ENCODE data around the gene MARCHF10. TPM values are rescaled to one million over a fixed set of nuclear protein-coding genes. Genes with fewer than 3 reads are reported as not detected.

MARCHF10 gene
- total and polyA plus RNA-seq, 2 of the 13 experiments (the other 11 are each of a cell fraction or from before 2014, with no cell fraction given), result not detected

DNA sequence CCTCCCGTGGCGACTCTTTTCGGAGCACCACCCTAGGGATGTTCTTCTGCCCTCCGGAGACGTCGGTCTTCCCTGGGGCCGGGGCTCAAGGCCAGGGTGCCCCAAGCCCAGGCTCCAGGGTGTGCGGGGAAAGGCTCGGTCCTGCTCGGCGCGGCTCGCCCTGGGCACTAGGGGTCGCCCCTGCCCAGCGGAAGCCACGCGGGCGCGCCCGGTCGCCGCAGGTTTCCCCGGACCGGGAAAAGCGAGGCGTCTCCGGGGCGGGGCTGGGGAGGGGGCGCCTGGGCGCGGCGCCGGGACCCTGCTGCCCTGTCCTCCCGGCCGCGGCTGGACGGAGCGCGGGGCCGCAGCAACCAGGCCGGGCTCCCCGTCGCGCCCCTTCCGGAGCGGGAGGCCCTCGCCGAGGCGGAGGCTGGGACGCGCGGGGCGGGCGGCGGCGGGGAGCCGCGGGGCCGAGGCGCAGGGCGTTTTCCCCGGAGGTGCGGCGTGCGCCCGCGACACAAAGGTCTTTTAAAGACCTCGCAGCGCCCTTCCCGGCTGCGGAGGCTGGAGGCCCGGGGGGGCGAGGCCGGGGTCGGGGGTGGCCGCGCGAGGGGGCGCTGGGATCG, 104.2 kb downstream of the MARCHF10 start (continued):
- TF ChIP-seq, protein P1, sequence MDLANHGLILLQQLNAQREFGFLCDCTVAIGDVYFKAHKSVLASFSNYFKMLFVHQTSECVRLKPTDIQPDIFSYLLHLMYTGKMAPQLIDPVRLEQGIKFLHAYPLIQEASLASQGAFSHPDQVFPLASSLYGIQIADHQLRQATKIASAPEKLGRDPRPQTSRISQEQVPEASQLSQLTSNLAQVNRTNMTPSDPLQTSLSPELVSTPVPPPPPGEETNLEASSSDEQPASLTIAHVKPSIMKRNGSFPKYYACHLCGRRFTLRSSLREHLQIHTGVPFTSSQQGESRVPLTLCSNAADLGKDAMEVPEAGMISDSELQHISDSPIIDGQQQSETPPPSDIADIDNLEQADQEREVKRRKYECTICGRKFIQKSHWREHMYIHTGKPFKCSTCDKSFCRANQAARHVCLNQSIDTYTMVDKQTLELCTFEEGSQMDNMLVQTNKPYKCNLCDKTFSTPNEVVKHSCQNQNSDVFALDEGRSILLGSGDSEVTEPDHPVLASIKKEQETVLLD (CRISPR knock-in tag; IDR thresholded peaks at IDR 0.05; ENCODE audit: low read depth), result no peak
- peak; percentile 62; the same call in 1 of the 2 replicates for TF ChIP-seq ETV5 (CRISPR knock-in tag; IDR thresholded peaks at IDR 0.05; ENCODE audit: borderline replicate concordance)
- TF ChIP-seq ZNF703 (CRISPR knock-in tag; IDR thresholded peaks at IDR 0.05; ENCODE audit: borderline replicate concordance), result no peak
- TF ChIP-seq, protein P2, sequence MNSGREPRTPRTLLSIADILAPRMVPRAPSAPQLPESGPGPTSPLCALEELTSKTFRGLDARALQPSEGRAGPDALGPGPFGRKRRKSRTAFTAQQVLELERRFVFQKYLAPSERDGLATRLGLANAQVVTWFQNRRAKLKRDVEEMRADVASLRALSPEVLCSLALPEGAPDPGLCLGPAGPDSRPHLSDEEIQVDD (CRISPR knock-in tag; IDR thresholded peaks at IDR 0.05; ENCODE audit: borderline replicate concordance), result no peak
- no peak for TF ChIP-seq DNMT3B (CRISPR knock-in tag; conservative IDR thresholded peaks at IDR 0.05)
- TF ChIP-seq, protein P3, sequence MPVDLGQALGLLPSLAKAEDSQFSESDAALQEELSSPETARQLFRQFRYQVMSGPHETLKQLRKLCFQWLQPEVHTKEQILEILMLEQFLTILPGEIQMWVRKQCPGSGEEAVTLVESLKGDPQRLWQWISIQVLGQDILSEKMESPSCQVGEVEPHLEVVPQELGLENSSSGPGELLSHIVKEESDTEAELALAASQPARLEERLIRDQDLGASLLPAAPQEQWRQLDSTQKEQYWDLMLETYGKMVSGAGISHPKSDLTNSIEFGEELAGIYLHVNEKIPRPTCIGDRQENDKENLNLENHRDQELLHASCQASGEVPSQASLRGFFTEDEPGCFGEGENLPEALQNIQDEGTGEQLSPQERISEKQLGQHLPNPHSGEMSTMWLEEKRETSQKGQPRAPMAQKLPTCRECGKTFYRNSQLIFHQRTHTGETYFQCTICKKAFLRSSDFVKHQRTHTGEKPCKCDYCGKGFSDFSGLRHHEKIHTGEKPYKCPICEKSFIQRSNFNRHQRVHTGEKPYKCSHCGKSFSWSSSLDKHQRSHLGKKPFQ (CRISPR knock-in tag; IDR thresholded peaks at IDR 0.05; ENCODE audit: insufficient replicate concordance), result no peak
- TF ChIP-seq NFE2L1 (CRISPR knock-in tag; IDR thresholded peaks at IDR 0.05; ENCODE audit: borderline replicate concordance), result no peak
- TF ChIP-seq CBX1 (IDR thresholded peaks at IDR 0.05; ENCODE audit: low read depth), result no peak
- no peak for TF ChIP-seq RBFOX2 (IDR thresholded peaks at IDR 0.05; ENCODE audit: low read depth, low read length)
- TF ChIP-seq KDM4B (CRISPR knock-in tag; IDR thresholded peaks at IDR 0.05), result 0 out of 2 replicates have a peak, but pooled peaks have one; percentile 6
- TF ChIP-seq ZNF713 (CRISPR knock-in tag; IDR thresholded peaks at IDR 0.05), result no peak
- TF ChIP-seq MEIS2 (CRISPR knock-in tag; IDR thresholded peaks at IDR 0.05), result 0 out of 2 replicates have a peak, but pooled peaks have one; percentile 26
- peak; percentile 57; the same call in 1 of the 2 replicates for TF ChIP-seq HOXA3 (CRISPR knock-in tag; IDR thresholded peaks at IDR 0.05)
- no peak for TF ChIP-seq ZNF577 (CRISPR knock-in tag; IDR thresholded peaks at IDR 0.05; ENCODE audit: borderline replicate concordance, low read depth)
- no peak for TF ChIP-seq ZNF616 (CRISPR knock-in tag; IDR thresholded peaks at IDR 0.05; ENCODE audit: low read depth)
- no peak for TF ChIP-seq PHF5A (CRISPR knock-in tag; IDR thresholded peaks at IDR 0.05; ENCODE audit: low read depth, unreplicated experiment)
- TF ChIP-seq, protein P4, sequence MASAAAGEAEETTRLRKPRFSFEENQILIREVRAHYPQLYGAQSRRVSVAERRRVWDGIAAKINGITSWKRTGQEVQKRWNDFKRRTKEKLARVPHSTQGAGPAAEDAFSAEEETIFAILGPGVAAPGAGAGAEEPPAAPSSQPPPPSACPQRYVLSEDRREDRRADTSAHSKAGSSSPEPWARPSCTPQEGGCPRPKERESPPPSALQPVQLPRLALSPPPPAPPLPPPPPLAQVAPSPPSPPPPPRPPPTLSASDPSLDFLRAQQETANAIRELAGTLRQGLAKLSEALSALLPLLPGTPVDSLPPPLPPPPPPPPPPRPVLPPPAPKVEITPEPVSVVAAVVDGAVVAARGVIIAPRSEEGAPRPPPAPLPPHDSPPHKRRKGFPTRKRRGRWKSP (CRISPR knock-in tag; IDR thresholded peaks at IDR 0.05), result no peak
- peak; percentile 44; the same call in 1 of the 2 replicates for TF ChIP-seq CSRNP1 (CRISPR knock-in tag; IDR thresholded peaks at IDR 0.05)
- TF ChIP-seq, protein P5, sequence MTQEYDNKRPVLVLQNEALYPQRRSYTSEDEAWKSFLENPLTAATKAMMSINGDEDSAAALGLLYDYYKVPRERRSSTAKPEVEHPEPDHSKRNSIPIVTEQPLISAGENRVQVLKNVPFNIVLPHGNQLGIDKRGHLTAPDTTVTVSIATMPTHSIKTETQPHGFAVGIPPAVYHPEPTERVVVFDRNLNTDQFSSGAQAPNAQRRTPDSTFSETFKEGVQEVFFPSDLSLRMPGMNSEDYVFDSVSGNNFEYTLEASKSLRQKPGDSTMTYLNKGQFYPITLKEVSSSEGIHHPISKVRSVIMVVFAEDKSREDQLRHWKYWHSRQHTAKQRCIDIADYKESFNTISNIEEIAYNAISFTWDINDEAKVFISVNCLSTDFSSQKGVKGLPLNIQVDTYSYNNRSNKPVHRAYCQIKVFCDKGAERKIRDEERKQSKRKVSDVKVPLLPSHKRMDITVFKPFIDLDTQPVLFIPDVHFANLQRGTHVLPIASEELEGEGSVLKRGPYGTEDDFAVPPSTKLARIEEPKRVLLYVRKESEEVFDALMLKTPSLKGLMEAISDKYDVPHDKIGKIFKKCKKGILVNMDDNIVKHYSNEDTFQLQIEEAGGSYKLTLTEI (CRISPR knock-in tag; conservative IDR thresholded peaks at IDR 0.05), result no peak
- TF ChIP-seq SALL2 (CRISPR knock-in tag; IDR thresholded peaks at IDR 0.05), result no peak
- TF ChIP-seq TOPORS (CRISPR knock-in tag; IDR thresholded peaks at IDR 0.05), result 0 out of 2 replicates have a peak, but pooled peaks have one; percentile 17
